HG03135 (cell line): ENCODE results near the gene SHROOM2.

Experiments used
- ATAC-seq: cut with Tn5 transposase; IDR thresholded peaks from one replicate; pipeline ENCODE4 v1.9.1; 2021; ENCODE audit warnings: mild to moderate bottlenecking, moderate library complexity; ENCODE audit not compliant: unreplicated experiment

SHROOM2 gene

GRCh38 chrX:9888953-9889470, 102.8 kb downstream of the SHROOM2 start:
- no peak for ATAC-seq

- ATAC-seq: no peak
These were observed 104.5 kb downstream of the SHROOM2 start for GRCh38 chrX:9890681-9891091.

DNA sequence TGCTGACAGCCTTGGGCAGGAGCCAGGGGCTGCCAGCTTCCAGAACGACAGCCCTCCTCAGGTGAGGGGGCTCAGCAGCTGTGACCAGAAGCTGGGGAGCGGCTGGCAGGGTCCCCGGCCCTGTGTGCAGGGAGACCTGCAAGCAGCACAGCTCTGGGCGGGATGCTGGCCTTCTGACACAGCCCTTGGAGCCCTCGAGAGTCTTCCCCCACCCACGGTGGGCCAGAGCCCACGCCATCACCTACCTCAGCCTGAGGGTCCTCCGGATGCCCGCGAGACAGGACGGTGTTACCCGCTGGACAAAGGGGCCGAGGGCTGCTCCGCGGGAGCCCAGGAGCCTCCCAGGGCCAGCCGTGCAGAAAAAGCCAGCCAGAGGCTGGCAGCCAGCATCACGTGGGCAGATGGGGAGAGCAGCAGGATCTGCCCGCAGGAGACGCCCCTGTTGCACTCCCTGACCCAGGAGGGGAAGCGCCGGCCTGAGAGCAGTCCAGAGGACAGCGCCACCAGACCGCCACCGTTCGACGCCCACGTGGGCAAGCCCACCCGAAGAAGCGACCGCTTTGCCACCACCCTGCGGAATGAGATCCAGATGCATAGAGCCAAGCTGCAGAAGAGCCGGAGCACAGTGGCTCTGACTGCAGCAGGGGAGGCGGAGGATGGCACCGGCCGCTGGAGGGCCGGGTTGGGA, 109.1 kb downstream of the SHROOM2 start:
- no peak for ATAC-seq

DNA sequence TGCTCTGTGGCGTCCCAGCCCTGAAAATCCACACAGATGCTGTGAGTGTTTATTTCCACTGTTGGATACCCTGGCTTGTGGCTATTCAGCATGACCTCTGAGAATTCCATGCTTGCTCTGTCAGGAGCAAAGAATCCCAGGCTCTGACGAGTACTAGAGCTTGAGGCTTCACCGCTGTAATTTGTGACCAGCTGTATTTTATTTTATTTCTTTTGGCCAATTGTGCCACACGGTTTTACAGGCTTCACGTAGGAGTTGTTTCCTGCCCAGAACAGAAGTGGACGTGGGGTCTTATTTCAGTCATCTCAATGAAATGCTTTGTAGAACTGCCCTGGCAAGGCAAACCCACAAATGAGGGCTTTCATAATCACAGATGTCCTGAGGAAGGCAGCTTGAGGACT, 111.5 kb downstream of the SHROOM2 start:
- ATAC-seq: no peak

GRCh38 chrX:9899640-9900111, 113.4 kb downstream of the SHROOM2 start:
- no peak for ATAC-seq

GRCh38 chrX:9902656-9903055, 116.4 kb downstream of the SHROOM2 start:
- no peak for ATAC-seq

GRCh38 chrX:9903146-9903545, 116.9 kb downstream of the SHROOM2 start:
- no peak for ATAC-seq

DNA sequence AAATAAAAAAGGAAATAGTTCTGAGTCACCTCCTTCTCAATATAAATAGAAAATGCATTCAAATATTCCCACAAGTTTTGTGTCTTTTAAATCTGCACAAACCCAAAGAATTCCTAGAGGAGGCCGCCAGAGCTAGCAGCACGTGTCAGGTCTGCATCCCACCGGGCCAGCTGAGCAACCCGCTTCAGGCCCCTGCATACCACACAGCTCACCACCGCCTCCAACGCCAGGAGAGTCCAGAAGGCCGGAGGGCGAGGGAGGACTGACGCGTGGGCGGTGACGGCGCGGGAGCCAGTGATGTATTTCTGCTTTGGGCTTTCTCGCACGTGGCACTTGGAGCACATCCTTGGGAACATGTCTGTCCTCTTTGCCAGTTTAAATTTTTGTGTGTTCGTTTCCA, 119.1 kb downstream of the SHROOM2 start:
- ATAC-seq: no peak

DNA sequence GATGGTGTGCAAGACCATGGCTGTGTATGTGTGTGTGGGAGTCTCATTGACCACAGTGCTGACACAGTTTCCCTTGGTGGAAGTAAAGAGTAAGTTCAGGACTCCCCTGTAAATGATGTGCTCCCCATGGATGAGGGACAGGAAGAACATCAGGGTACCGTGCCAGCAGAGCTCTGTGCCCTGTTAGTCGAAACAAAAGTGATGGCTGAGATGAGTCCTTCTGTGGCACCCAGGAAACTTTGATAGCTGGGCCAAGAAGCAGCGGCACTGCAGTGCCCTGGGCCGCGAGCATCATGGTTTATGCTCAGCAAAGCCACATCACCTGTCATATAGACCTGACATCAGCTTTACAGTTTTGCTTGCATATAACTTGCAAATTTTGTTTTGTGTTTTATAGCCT, 119.5 kb downstream of the SHROOM2 start:
- ATAC-seq: no peak

GRCh38 chrX:9906919-9907318, 120.7 kb downstream of the SHROOM2 start:
- ATAC-seq: no peak

DNA sequence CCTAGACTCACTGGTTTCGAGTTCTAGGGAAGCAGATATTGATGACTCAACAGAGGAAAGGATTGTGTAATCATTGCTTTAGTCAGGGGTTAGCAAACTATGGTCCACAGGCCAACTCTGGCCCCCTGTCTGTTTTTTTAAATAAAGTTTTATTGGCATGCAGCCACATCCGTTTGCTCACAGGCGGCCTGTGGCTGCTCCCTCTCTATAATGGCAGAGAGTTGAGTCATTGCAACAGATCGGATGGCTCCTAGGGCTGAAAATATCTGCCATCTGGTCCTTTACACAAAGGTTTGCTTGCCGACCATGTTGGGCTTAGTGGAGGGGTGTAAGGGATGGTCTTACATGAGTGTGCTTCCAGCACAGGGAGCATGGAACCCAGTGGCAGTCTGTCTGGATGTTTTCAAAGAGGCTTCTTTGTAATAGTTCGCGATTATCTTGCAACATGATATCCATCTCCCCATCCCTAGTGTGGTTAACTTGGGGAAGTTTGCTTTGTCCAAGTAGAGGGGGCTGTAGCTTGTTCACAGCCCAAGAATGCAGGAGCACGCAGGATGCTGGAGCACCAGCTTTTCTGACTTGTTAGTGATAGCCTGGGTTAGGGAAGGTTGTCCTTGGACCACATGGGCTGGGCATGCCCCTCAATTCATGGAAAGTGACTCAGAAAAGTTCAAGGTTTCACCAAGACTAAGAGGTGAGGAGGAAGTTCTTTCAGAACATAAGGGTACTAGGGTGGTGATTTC, 121.6 kb downstream of the SHROOM2 start:
- no peak for ATAC-seq

GRCh38 chrX:9909254-9909653, 123.0 kb downstream of the SHROOM2 start:
- no peak for ATAC-seq

- ATAC-seq: no peak
These were observed 125.3 kb downstream of the SHROOM2 start for GRCh38 chrX:9911487-9911886.

GRCh38 chrX:9912351-9913145, 126.3 kb downstream of the SHROOM2 start:
- no peak for ATAC-seq

- no peak for ATAC-seq
These were observed 126.9 kb downstream of the SHROOM2 start for GRCh38 chrX:9913146-9913433.

DNA sequence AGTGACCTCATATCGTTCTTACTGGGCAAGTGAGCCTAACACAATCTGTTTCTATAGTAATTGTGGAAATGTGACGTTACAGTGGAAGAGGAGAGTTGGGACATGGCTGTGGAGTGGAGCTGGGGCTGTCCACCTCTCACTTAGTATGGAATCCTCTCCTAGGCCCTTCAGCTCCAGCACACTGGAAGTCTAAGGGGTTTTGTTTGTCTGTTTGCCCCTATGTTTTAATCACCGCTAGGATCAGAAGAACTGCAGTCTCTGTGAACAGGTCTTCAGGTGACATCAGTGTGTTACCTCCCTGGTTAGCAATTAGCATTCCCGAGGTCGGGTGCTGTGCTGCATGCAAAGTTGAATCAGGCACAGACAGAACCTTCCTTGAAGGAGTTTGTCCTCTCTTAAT, 131.6 kb downstream of the SHROOM2 start:
- ATAC-seq: no peak

GRCh38 chrX:9919632-9920172, 133.5 kb downstream of the SHROOM2 start:
- ATAC-seq: no peak

DNA sequence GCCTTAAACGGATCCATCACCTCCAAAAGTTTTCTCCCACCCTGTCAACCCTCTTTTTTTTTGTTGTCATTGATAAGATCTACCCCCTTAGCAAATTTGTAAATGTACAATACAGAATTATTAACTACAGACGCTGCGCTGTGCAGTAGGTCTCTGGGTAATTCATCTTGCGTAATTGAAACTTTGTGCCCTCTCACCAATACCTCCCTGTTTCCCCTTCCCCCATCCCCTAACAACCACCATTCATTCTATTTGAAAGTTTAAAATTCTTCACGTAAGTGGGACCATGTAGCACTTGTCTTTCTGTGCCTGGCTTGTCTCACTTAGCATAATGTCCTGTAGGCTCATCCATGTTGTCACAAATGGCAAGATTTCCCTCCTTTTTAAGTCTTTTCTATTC, 135.2 kb downstream of the SHROOM2 start:
- no peak for ATAC-seq

DNA sequence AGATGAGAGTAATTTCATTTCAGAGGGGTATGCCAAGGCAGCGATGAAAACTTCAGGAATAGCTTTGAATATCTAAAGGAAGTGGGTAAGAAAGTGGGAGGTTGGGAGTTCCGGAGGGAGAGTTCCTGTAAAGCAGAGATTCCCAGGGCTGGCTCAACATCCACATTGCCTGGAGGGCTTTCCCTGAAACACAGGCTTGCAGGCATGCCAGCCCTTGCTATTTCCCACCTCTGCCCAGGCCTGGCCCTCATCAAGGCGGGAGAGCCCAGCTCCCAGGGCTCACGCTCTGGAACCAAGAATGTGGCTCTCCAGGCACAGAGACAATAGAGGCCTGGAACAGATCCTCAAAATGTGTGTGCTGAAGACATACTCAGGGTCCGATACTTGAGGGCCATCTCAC, 137.1 kb downstream of the SHROOM2 start:
- ATAC-seq: no peak

- no peak for ATAC-seq
These were observed 139.8 kb downstream of the SHROOM2 start for GRCh38 chrX:9926002-9926401.

GRCh38 chrX:9927698-9928482, 141.7 kb downstream of the SHROOM2 start:
- no peak for ATAC-seq
